Peyer's patch (tissue), 4 donors: ENCODE results near the gene AP3S1.

Experiments
- CTCF ChIP-seq, 6 experiments: fragments of 450-650 bp in 4 of 6; fragments of 200-600 bp in 2 of 6; sonication (generic) in 1 of 6; IDR thresholded peaks; one replicate each; pipeline ENCODE4 v1.5.1; 2017 to 2019; ENCODE audit warnings: antibody characterized with exemption in 6 of 6, mild to moderate bottlenecking in 3 of 6, moderate library complexity in 1 of 6
- POLR2A ChIP-seq, 2 donors: fragments of 450-650 bp; IDR thresholded peaks; one replicate each; pipeline ENCODE4 v1.5.1; 2017; ENCODE audit warnings: antibody characterized with exemption in 2 of 2, mild to moderate bottlenecking in 2 of 2, moderate library complexity in 2 of 2

GRCh38 chr5:115872447-115872846, 30.7 kb downstream of the AP3S1 start:
- TF ChIP-seq POLR2A (IDR thresholded peaks at IDR 0.05) (no peak), CTCF (IDR thresholded peaks at IDR 0.05) (no peak)
